GM23248 (cell line): ENCODE measurements around the gene TRIM37.

Experiments used
- EZH2 ChIP-seq: fragments of 200-600 bp; sonication (generic); IDR thresholded peaks from 2 replicates; pipeline ENCODE4 v1.6.1; 2018; ENCODE audit warnings: antibody characterized with exemption, mild to moderate bottlenecking; ENCODE audit not compliant: insufficient read depth, poor library complexity, severe bottlenecking
- EZH2phosphoT487 ChIP-seq: fragments of 200-600 bp; sonication (generic); IDR thresholded peaks from 2 replicates; pipeline ENCODE4 v1.6.1; 2018; ENCODE audit warnings: antibody characterized with exemption, moderate library complexity, mild to moderate bottlenecking, low read depth; ENCODE audit not compliant: insufficient read depth

GRCh38 chr17:59149841-59150511 is 43.3 kb upstream of the TRIM37 start:
- TF ChIP-seq EZH2phosphoT487 (no peak), EZH2 (no peak)
